IPS-18a (cell line): ENCODE data around the gene TBC1D32.
"Not testable (repeated sequence)": the region's sequence is repeated elsewhere in the genome, so short reads cannot be mapped to it uniquely, and the experiment has no call there.

Source experiments
- H3K27ac ChIP-seq: one replicate; pipeline ENCODE4 v1.5.1; 2013; ENCODE audit warnings: low read length
- H3K27me3 ChIP-seq: one replicate; pipeline ENCODE4 v1.6.1; 2013; ENCODE audit warnings: mild to moderate bottlenecking, low read length; ENCODE audit not compliant: control insufficient read depth, insufficient read depth
- H3K36me3 ChIP-seq: one replicate; pipeline ENCODE4 v1.6.1; 2013; ENCODE audit warnings: low read depth, low read length; ENCODE audit not compliant: control insufficient read depth
- H3K4me1 ChIP-seq: one replicate; pipeline ENCODE4 v1.6.1; 2013; ENCODE audit warnings: low read depth, low read length; ENCODE audit not compliant: control insufficient read depth
- H3K4me3 ChIP-seq: one replicate; pipeline ENCODE4 v1.5.1; 2013; ENCODE audit warnings: low read length
- H3K9ac ChIP-seq: one replicate; pipeline ENCODE4 v1.6.1; 2013; ENCODE audit warnings: mild to moderate bottlenecking, low read length, moderate library complexity
- H3K9me3 ChIP-seq: one replicate; pipeline ENCODE4 v1.6.1; 2013; ENCODE audit warnings: low read depth, low read length; ENCODE audit not compliant: control insufficient read depth

TBC1D32 gene

GRCh38 chr6:121201105-121201504 lies 133.2 kb downstream of the TBC1D32 start:
- H3K36me3 ChIP-seq: no peaks in the 10 kb centered on the region
- no peak overlapping the region for H3K4me3 ChIP-seq
- no peak overlapping the region for H3K9ac ChIP-seq
- no peak overlapping the region for H3K27ac ChIP-seq
- no peaks in the 10 kb centered on the region for H3K27me3 ChIP-seq
- H3K9me3 ChIP-seq: no peaks in the 10 kb centered on the region
- peaks cover 5% of the 10 kb centered on the region for H3K4me1 ChIP-seq

- H3K4me3 ChIP-seq, H3K9me3 ChIP-seq, H3K9ac ChIP-seq, H3K27ac ChIP-seq, H3K36me3 ChIP-seq, H3K27me3 ChIP-seq, H3K4me1 ChIP-seq: not testable (repeated sequence)
Observed at GRCh38 chr6:121196042-121196441, 138.2 kb downstream of the TBC1D32 start.

DNA sequence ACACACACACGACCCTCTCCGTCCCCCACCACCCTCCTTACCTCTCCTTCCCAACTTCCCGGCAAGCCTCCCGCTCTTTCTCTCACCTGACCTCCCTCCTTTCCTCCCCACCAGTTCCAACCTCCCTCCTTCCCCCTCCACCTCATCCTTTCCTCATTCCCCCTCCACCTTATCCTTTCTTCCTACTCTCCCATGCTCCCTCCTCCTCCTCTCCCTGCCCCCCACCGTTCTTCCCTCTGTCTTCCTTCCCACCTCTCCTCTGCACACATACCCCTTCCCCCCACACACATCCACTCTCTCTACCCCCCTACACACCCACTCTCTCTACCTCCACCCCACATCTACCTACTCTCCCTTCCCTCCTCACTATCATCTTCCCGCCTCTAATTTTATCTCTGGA lies 144.2 kb downstream of the TBC1D32 start:
- H3K4me3 ChIP-seq: no peak overlapping the region
- no peaks in the 10 kb centered on the region for H3K9me3 ChIP-seq
- no peak overlapping the region for H3K9ac ChIP-seq
- H3K27ac ChIP-seq: no peak overlapping the region
- H3K36me3 ChIP-seq: no peaks in the 10 kb centered on the region
- no peaks in the 10 kb centered on the region for H3K27me3 ChIP-seq
- H3K4me1 ChIP-seq: peaks cover 11% of the 10 kb centered on the region

DNA sequence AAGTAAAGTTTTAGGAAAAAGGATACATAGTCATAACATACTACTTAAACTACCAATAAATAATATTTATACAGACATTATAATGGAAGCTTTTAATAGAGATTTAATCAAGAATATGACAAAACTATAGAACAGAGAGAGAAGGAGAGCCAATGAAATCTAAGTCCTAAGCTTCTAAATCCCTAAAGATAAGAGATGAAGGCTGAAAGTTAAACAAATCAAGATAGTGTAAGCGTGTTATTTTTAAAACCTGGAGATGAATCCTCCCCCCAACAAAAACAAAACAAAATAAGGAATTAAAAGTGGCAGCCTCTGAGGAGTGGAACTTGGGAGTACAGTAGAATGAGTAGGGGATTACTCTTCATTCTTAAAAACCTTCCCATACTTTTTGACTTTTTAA lies 145.9 kb downstream of the TBC1D32 start:
- H3K4me3 ChIP-seq: no peak overlapping the region
- no peak overlapping the region for H3K9ac ChIP-seq
- no peak overlapping the region for H3K27ac ChIP-seq
- H3K9me3 ChIP-seq: no peaks in the 10 kb centered on the region
- no peaks in the 10 kb centered on the region for H3K36me3 ChIP-seq
- H3K4me1 ChIP-seq: peaks cover 11% of the 10 kb centered on the region
- no peaks in the 10 kb centered on the region for H3K27me3 ChIP-seq

GRCh38 chr6:121187833-121188200 lies 146.5 kb downstream of the TBC1D32 start:
- no peaks in the 10 kb centered on the region for H3K9me3 ChIP-seq
- H3K27ac ChIP-seq: no peak overlapping the region
- H3K36me3 ChIP-seq: no peaks in the 10 kb centered on the region
- H3K4me1 ChIP-seq: peaks cover 11% of the 10 kb centered on the region
- no peaks in the 10 kb centered on the region for H3K27me3 ChIP-seq
- no peak overlapping the region for H3K4me3 ChIP-seq
- no peak overlapping the region for H3K9ac ChIP-seq

DNA sequence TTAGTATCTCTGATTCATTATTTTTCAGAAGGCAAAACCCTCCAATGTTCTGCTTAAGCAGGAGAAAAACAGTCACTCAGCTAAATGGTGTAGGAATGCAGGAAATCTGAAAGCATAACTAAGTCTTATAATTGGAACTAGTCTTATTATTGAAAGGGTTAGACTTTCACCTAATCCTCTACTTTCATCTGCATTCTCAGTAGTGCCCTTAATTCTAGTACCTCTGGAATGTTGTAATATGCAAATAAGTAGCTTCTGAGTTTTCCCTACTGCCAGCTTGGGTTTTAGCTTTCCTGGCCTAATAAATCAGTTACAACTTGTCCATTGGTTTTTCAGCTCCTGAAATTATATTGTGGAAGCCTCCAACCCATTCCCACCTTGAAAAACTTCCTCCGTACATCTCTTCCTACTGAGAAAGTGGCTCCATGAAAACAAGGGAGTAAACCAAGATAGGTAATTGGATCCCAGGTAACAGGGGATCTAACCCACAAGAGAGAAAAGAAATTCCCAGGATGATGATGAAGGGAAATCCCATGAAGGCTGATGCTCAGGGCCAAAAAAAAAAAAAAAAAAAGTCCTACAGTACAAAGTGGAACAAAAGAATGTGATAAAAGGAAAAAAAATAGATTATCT lies 147.0 kb downstream of the TBC1D32 start:
- Histone ChIP-seq H3K9me3 (no peaks in the 10 kb centered on the region), H3K4me1 (peaks cover 11% of the 10 kb centered on the region), H3K27ac (no peak overlapping the region), H3K4me3 (no peak overlapping the region), H3K27me3 (no peaks in the 10 kb centered on the region), H3K9ac (no peak overlapping the region), H3K36me3 (no peaks in the 10 kb centered on the region)

- Histone ChIP-seq H3K9me3 (no peaks in the 10 kb centered on the region), H3K4me3 (no peak overlapping the region), H3K9ac (no peak overlapping the region), H3K36me3 (no peaks in the 10 kb centered on the region), H3K4me1 (peaks cover 11% of the 10 kb centered on the region), H3K27me3 (no peaks in the 10 kb centered on the region), H3K27ac (no peak overlapping the region)
Observed at GRCh38 chr6:121183742-121184141, 150.5 kb downstream of the TBC1D32 start.

DNA sequence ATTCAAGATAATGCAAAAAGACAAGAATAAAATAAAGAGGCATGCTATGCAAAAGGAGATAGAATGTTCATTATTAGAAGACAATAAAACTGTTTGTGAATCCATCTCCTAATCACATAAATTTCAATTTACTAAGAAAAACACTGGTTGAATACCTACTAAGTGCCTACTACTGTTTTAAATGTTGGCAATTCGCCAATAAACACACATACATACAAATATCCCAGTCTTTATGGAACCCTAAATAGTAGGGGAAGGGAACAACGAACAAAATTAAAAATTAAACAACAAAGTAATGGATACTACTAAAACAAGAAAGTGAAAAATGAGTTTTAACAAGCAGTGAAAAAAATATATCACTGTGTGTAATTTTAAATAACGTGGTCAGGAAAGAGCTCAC lies 158.5 kb downstream of the TBC1D32 start:
- H3K9me3 ChIP-seq: no peaks in the 10 kb centered on the region
- H3K9ac ChIP-seq: no peak overlapping the region
- H3K27me3 ChIP-seq: no peaks in the 10 kb centered on the region
- no peaks in the 10 kb centered on the region for H3K4me1 ChIP-seq
- H3K4me3 ChIP-seq: no peak overlapping the region
- H3K36me3 ChIP-seq: no peaks in the 10 kb centered on the region
- H3K27ac ChIP-seq: no peak overlapping the region

- H3K9ac ChIP-seq, H3K27ac ChIP-seq, H3K9me3 ChIP-seq, H3K36me3 ChIP-seq, H3K27me3 ChIP-seq, H3K4me1 ChIP-seq, H3K4me3 ChIP-seq: not testable (repeated sequence)
Observed at GRCh38 chr6:121172451-121172850, 161.8 kb downstream of the TBC1D32 start.

GRCh38 chr6:121171879-121172278 lies 162.4 kb downstream of the TBC1D32 start:
- no peak overlapping the region for H3K9ac ChIP-seq
- H3K36me3 ChIP-seq: no peaks in the 10 kb centered on the region
- H3K4me3 ChIP-seq: no peak overlapping the region
- no peaks in the 10 kb centered on the region for H3K27me3 ChIP-seq
- H3K9me3 ChIP-seq: no peaks in the 10 kb centered on the region
- H3K4me1 ChIP-seq: no peaks in the 10 kb centered on the region
- no peak overlapping the region for H3K27ac ChIP-seq

- Histone ChIP-seq H3K9ac (no peak overlapping the region), H3K27ac (no peak overlapping the region), H3K36me3 (no peaks in the 10 kb centered on the region), H3K9me3 (no peaks in the 10 kb centered on the region), H3K27me3 (no peaks in the 10 kb centered on the region), H3K4me3 (no peak overlapping the region), H3K4me1 (no peaks in the 10 kb centered on the region)
Observed at GRCh38 chr6:121161886-121162285, 172.4 kb downstream of the TBC1D32 start.

GRCh38 chr6:121160276-121160675 lies 174.0 kb downstream of the TBC1D32 start:
- no peaks in the 10 kb centered on the region for H3K9me3 ChIP-seq
- no peaks in the 10 kb centered on the region for H3K27me3 ChIP-seq
- H3K4me1 ChIP-seq: peaks cover 4% of the 10 kb centered on the region
- H3K27ac ChIP-seq: no peak overlapping the region
- no peaks in the 10 kb centered on the region for H3K36me3 ChIP-seq
- no peak overlapping the region for H3K4me3 ChIP-seq
- no peak overlapping the region for H3K9ac ChIP-seq
